Germinal center (tissue), 1 donor: Measurements from ENCODE around the gene TOB1.
"Not testable (repeated sequence)": the region's sequence is repeated elsewhere in the genome, so short reads cannot be mapped to it uniquely, and the experiment has no call there.

Experiments
- DNase-seq: peaks from one replicate; pipeline ENCODE4 v3.0.0; 2012; ENCODE audit warnings: mixed read lengths, low spot score

The TOB1 gene

GRCh38 chr17:50898369-50899004 is 32.3 kb upstream of the TOB1 start:
- DNase-seq = no peak

GRCh38 chr17:50894513-50894912 is 28.4 kb upstream of the TOB1 start:
- not testable (repeated sequence) for DNase-seq

GRCh38 chr17:50893183-50893993 is 27.2 kb upstream of the TOB1 start:
- no peak for DNase-seq

GRCh38 chr17:50892101-50892776 is 26.1 kb upstream of the TOB1 start:
- no peak for DNase-seq

- DNase-seq = no peak
Measured at GRCh38 chr17:50891577-50891989, 25.4 kb upstream of the TOB1 start.

GRCh38 chr17:50890675-50891516 is 24.7 kb upstream of the TOB1 start:
- no peak for DNase-seq

GRCh38 chr17:50889528-50890118 is 23.5 kb upstream of the TOB1 start:
- DNase-seq = no peak

- no peak for DNase-seq
Measured at GRCh38 chr17:50887705-50888245, 21.6 kb upstream of the TOB1 start.

GRCh38 chr17:50884439-50885311 is 18.5 kb upstream of the TOB1 start:
- no peak for DNase-seq

GRCh38 chr17:50883850-50884438 is 17.8 kb upstream of the TOB1 start:
- peak; percentile 36 for DNase-seq

GRCh38 chr17:50882851-50883250 is 16.7 kb upstream of the TOB1 start:
- DNase-seq = no peak

- no peak for DNase-seq
Measured at GRCh38 chr17:50881182-50881581, 15.0 kb upstream of the TOB1 start.

GRCh38 chr17:50879086-50879485 is 12.9 kb upstream of the TOB1 start:
- no peak for DNase-seq

GRCh38 chr17:50877838-50878237 is 11.7 kb upstream of the TOB1 start:
- no peak for DNase-seq

GRCh38 chr17:50877042-50877441 is 10.9 kb upstream of the TOB1 start:
- not testable (repeated sequence) for DNase-seq

- no peak for DNase-seq
Measured at GRCh38 chr17:50875074-50875473, 8.9 kb upstream of the TOB1 start.

GRCh38 chr17:50872710-50873424 is 6.7 kb upstream of the TOB1 start:
- no peak for DNase-seq

GRCh38 chr17:50871898-50872297 is 5.7 kb upstream of the TOB1 start:
- DNase-seq = no peak

GRCh38 chr17:50871364-50871763 is 5.2 kb upstream of the TOB1 start:
- DNase-seq = no peak
